Adrenal gland (tissue), 5 donors: ENCODE data around the gene HPDL.
"Not testable (repeated sequence)": the region's sequence is repeated elsewhere in the genome, so short reads cannot be mapped to it uniquely, and the experiment has no call there.

Experiments
- CTCF ChIP-seq, 6 experiments: fragments of 450-650 bp in 4 of 6; fragments of 200-600 bp in 2 of 6; sonication (generic) in 1 of 6; IDR thresholded peaks; 1 replicate in 5 of 6; 2 replicates in 1 of 6; pipeline versions ENCODE4 v1.5.1 to v1.8.0; 2016 to 2021; ENCODE audit warnings: antibody characterized with exemption in 6 of 6, mild to moderate bottlenecking in 2 of 6, moderate library complexity in 1 of 6
- POLR2A ChIP-seq, 2 donors: fragments of 450-650 bp; IDR thresholded peaks; one replicate each; pipeline ENCODE4 v1.6.1; 2017; ENCODE audit warnings: antibody characterized with exemption in 2 of 2, mild to moderate bottlenecking in 2 of 2, moderate library complexity in 1 of 2
- donor health status: DM: no; HTN: no; CAD: no.

DNA sequence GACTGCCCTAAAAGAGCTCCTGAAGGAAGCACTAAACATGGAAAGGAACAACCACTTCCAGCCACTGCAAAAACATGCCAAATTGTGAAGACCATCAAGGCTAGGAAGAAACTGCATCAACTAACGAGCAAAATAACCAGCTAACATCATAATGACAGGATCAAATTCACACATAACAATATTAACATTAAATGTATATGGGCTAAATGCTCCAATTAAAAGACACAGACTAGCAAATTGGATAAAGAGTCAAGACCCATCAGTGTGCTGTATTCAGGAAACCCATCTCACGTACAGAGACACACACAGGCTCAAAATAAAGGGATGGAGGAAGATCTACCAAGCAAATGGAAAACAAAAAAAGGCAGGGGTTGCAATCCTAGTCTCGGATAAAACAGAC is 40.2 kb upstream of the HPDL start:
- TF ChIP-seq POLR2A, CTCF (IDR thresholded peaks at IDR 0.05): not testable (repeated sequence)
